GM12872 (cell line): Measurements from ENCODE around the gene PPARA.
A peak's percentile ranks its signal among the peaks of the same experiment; 100 is the strongest.

ENCODE experiments used
- TF ChIP-seq, protein P1 (sequence below): IDR thresholded peaks from 3 replicates; pipeline ENCODE4 v1.5.1; 2011; ENCODE audit warnings: low read depth, mild to moderate bottlenecking, low read length, moderate library complexity; ENCODE audit not compliant: insufficient read depth

The PPARA gene

DNA sequence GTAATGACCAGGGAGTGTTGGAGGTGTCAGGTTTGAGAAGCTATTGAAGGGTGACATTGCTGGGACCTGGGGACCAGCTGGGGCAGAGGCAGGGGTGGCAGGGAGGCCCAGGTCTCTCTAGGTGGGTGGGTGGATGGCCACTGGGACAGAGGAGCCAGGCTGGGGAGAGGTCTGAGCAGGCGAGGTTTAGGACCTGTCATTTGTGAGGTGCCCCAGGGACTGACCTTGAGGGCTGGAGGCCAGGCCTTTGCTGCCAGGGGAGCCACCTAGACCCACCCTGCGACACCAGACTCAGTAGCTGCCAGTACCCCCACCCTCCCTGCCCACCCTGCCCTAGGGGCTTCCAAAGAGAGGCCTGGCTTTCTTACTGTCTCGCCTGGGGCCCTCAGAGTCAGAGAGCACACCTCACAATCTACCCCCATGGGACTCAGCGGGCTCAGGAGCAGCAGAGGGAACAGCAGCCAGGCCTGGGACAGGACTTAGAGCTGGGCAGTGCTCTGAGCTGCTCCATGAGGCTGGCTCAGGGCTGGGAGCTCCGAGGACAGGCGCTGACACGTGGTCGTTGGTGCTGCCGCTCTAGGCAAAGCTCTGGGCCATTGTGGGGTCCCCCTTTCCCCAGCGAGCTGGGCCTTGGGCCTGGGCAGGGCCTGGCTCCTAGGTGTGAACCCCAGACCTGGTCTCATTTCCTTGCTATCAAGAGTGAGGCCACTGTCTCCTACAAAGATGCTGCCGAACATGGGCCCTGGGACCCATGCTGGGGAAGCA is 28.6 kb upstream of the PPARA start:
- TF ChIP-seq, protein P1, sequence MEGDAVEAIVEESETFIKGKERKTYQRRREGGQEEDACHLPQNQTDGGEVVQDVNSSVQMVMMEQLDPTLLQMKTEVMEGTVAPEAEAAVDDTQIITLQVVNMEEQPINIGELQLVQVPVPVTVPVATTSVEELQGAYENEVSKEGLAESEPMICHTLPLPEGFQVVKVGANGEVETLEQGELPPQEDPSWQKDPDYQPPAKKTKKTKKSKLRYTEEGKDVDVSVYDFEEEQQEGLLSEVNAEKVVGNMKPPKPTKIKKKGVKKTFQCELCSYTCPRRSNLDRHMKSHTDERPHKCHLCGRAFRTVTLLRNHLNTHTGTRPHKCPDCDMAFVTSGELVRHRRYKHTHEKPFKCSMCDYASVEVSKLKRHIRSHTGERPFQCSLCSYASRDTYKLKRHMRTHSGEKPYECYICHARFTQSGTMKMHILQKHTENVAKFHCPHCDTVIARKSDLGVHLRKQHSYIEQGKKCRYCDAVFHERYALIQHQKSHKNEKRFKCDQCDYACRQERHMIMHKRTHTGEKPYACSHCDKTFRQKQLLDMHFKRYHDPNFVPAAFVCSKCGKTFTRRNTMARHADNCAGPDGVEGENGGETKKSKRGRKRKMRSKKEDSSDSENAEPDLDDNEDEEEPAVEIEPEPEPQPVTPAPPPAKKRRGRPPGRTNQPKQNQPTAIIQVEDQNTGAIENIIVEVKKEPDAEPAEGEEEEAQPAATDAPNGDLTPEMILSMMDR = no peak

DNA sequence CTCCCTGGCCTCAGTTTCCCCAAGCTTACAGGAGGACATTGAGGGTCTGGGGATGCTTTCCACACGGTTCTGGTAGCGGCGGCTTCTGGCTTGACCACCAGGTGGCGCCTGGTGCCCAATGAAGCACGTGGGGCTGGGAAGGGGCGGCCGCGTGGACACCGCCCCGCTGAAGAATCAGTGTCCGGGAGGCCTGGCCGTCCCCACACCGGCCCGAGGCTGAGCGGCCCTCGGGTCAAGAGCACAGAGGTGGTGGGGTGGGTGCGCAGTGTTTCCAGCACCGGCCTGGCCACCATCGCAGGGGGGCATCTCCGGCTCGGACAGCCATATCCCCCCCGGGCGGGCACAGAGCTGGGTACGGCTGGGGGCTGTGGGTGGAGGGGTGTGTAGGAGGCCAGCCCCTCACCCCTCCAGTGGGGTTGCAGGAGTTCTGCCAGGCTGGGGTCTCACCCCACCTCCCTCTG is 27.8 kb upstream of the PPARA start:
- TF ChIP-seq, protein P1 = peak; percentile 85

DNA sequence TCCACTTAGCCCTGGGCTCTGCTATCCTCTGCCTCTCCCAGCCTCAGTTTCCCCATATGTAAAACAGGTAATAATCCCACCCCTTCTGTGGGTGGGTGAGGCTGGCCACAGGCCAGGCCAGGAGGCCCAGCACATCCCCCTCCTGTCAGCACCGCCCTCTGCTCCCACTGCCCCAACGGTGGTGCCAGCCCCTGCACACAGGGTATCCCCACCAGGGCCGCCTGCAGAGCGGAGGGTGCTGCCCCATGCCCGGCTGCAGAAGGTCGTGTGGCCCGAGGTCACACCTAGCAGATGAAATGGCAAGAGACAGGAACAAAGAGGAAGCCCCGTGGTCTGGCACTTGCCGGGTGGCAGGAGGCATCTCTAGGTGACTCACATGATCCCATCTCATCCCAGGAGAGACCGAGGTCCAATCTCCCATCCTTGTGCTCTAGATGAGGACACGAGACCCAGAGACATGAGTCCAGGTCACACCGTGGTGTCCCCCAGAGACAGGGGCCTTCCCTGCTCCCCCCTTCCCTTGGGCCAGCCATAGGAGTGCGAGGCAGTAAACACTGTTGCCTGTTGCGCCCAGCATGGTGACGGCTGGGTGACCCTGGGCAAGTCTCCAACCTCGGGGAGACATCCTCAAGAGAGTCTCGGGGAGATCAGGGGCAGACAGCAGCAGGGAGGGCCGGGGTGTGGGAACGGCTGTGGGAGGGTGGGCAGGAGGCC is 27.2 kb upstream of the PPARA start:
- TF ChIP-seq, protein P1 = no peak

DNA sequence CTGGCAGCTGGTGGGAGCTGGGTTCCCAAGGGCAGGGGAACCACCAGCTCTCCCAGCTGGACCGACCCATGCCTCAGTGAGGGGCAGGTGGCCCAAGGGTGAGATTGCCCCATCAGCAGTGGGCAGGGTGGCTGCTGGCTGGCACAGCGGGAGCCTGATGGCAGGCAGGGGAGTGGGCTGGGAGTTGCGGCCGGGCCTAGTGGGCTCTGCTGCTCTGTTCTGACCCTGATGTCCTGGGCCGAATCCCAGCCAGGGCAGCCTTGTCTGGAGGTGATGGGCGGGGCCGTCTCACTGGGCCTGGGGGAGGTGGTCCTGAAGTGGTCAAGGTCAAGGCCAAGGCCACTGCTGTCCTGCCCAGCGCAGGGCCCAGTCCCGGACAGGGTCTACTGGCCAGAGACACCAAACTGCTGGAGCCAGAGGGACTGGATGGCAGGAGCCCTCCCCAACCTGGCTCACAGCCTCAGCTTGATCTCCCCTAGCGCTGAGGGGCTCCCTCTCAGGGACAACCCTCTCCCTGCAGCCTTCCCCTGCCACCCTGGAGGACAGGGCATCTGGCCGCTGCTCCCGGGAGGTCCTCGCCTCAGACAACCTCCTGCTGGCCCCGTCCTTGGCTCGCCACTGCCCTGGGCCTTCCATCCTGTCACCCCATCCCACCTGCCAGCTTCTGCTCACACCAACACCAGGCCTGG is 26.5 kb upstream of the PPARA start:
- TF ChIP-seq, protein P1 = no peak

DNA sequence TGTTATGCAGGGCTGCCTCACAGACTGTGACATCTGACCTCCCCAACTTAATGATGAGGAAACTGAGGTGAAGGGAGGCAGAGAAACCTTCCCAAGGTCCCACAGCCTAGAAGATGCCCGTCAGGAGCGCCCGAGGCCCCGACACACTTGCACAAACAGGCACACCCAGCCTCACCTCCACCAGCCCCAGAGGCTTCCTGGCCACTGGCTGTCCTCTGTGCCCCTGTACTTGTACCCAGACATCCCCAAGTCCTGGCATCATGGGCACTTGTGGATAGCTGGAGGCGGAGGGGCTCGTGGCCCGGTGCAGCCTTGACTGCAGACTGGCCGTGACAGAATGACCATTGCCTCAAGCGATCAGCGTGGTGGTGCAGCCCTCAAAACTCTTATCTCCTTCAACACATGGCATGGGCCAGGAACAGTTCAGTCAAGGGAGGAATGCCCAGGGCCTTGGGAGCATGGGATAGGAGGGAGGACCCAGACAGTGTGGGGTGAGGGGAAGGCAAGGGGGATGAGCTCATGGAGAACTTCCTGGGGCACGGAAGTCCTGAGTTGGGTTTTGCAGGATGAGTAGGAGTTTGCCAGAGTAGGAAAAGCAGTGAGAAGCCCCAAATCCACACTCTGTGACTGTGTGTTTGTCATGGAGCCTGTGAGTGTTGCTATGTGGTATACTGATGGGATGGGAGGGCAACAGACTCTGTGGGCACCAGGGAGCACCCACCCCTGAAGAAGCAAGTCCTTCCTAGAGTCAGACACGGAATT is 25.8 kb upstream of the PPARA start:
- TF ChIP-seq, protein P1 = no peak

DNA sequence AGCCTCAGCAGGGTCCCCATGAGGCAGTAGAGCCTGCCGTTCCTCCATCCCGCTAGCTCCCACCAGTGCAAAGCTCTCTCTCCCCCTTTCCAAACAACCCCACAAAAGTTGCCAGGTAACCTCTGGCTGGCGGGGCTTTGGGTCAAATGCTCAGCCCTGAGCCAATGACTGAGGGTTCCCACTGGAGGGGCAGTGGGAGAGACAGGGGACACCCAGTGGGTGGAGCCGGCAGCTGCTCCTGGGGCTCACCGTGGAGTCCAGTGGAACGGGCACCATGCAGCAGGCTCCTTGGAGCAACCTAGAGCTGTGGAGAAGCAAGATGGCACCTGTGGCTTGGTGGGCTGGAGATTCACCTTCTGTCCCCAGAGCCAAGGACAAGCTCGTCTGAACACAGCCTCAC is 25.0 kb upstream of the PPARA start:
- TF ChIP-seq, protein P1 = no peak
